Naive thymus-derived CD8-positive, alpha-beta T cell (primary cell): ENCODE measurements around the gene HOXA9. TPM values are rescaled to one million over a fixed set of nuclear protein-coding genes. Genes with fewer than 3 reads are reported as not detected.
A peak's percentile ranks its signal among the peaks of the same experiment; 100 is the strongest.

ENCODE experiments used
- ATAC-seq, 2 donors: fragments of 150-1000 bp; cut with Tn5 transposase in 1 of 2; sonication (Bioruptor Pico), chemical (Tn5 transposase) in 1 of 2; 1 replicate in 1 of 2; 2 replicates in 1 of 2; pipeline ENCODE4 v1.10.0; 2021; ENCODE audit warnings: mild to moderate bottlenecking in 2 of 2, moderate library complexity in 2 of 2
- POLR2A ChIA-PET: fragments of 350-600 bp; sonication (Branson Sonifier 250); formaldehyde crosslinking; loops from one replicate; lab custom pipeline; 2021; ENCODE audit warnings: antibody characterized with exemption; lab: Charles Lee
- DNase-seq, 10 donors: peaks; one replicate each; pipeline versions ENCODE4 v3.0.0 to v3.0.0-alpha.2; 2020 to 2022
- H3K27ac Mint-ChIP-seq, 10 donors: one replicate each; pipeline ENCODE4 v1.8.0; 2020 to 2022; ENCODE audit warnings: mild to moderate bottlenecking in 10 of 10, mixed read lengths in 10 of 10, moderate library complexity in 4 of 10, inconsistent platforms in 1 of 10
- H3K27me3 Mint-ChIP-seq, 5 donors: one replicate each; pipeline ENCODE4 v1.8.0; 2021 to 2022; ENCODE audit warnings: mixed read lengths in 5 of 5
- H3K36me3 Mint-ChIP-seq, 3 donors: one replicate each; pipeline ENCODE4 v1.8.0; 2020 to 2022; ENCODE audit warnings: mixed read lengths in 3 of 3, mild to moderate bottlenecking in 2 of 3, inconsistent platforms in 1 of 3
- H3K4me1 Mint-ChIP-seq, 4 donors: one replicate each; pipeline ENCODE4 v1.8.0; 2021 to 2022; ENCODE audit warnings: mixed read lengths in 4 of 4
- H3K4me3 Mint-ChIP-seq, 10 donors: one replicate each; pipeline ENCODE4 v1.8.0; 2020 to 2022; ENCODE audit warnings: mild to moderate bottlenecking in 10 of 10, mixed read lengths in 10 of 10, moderate library complexity in 6 of 10, inconsistent platforms in 1 of 10
- H3K9me3 Mint-ChIP-seq, 9 donors: one replicate each; pipeline ENCODE4 v1.8.0; 2020 to 2022; ENCODE audit warnings: mixed read lengths in 9 of 9, mild to moderate bottlenecking in 3 of 9, inconsistent platforms in 1 of 9, moderate library complexity in 1 of 9
- polyA plus RNA-seq, 3 donors: library from polyadenylated mRNA; unstranded; fragments of 300-500 nt; fragmentation: Illumina TruSeq; gene quantifications; one replicate each; pipeline ENCODE4 v1.2.3, GENCODE V29; 2021
- total RNA-seq, 8 experiments: library from RNA in 2 of 8; stranded (reverse) in 2 of 8; gene quantifications; one replicate each; pipeline ENCODE4 v1.2.3 and lab custom pipeline; 2021 to 2026

Gene HOXA9
- total and polyA plus RNA-seq, 5 experiments from 2014 or later, result 0.16 TPM; not detected in 4

DNA sequence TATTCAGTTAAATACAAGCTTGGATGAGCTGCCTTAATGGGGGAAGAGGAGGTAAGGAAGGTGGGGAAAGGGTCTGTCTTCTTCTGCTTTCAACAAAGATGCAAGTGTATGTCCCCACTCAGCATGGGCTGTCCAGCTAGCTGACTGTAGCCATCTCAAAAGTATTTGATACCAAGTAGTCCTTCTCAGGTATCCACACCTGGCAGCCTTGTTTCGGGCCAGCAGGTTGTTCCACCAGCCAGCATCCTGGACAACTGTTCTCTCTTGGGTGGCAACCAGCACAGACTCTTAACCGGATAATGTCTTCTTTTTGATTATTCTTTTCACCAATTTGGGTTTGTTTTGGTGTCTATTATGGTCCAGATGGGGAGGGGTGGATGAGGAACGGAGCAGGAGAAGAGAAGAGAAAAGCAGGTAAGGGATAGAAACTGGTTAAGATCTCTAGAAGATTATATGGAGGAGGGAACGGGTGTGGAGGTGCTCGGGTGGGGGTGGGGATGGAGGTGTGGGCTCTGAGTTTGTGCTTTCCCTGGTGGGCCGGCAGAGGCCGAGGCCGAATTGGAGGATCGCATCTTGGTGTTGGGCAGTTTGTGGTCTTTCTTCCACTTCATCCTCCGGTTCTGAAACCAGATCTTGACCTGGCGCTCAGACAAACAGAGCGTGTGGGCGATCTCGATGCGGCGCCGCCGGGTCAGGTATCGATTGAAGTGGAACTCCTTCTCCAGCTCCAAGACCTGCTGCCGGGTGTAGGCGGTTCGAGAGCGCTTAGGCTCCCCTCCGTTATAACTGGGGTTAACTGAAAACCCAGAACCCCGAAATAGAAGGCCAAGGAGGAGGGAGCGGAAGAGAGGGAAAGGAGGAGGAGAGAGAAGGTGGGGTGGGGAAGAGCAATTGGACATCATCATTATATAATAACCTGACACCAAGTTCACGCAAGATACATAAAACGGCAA, 36.3 kb downstream of the HOXA9 start:
- no peak for DNase-seq
- Mint-ChIP-seq H3K36me3 (no peaks in the 10 kb centered on the region), H3K4me3 (peak overlapping the region; percentile 22 to 68 (median 52)), H3K9me3 (no peaks in the 10 kb centered on the region), H3K27ac (peak overlapping the region in 2 of 10 donors; percentile 8 to 74), H3K27me3 (peaks cover 12 to 69% (median 35%) of the 10 kb centered on the region in 5 donors), H3K4me1 (peaks cover 0 to 5% (median 2%) of the 10 kb centered on the region in 4 donors)
- POLR2A ChIA-PET, result interaction anchor here (0.8 kb wide), 1 partner anchor 32 kb away, joined by 3 read pairs; no protein-coding TSS in a partner anchor
- no peak for ATAC-seq

DNA sequence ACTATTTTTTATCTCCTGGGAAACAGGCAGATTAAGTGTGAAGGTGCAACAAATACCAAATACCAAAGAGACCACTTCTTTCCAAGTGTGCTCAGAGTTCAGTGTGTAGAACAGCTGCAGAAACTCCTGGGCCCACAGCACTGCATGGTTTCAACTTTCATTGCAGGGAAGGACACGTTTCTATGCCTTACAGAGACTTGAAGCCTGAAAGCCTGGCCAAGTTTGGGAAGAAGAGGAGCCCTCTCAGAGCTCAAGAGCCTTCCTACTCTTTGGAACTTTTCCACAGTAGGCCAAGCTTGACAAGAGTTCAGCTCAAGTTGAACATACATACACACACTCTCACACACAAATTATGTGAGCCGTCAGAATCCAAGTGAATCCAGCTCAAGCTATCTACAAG, 37.3 kb downstream of the HOXA9 start:
- H3K4me3 Mint-ChIP-seq, result no peak overlapping the region

DNA sequence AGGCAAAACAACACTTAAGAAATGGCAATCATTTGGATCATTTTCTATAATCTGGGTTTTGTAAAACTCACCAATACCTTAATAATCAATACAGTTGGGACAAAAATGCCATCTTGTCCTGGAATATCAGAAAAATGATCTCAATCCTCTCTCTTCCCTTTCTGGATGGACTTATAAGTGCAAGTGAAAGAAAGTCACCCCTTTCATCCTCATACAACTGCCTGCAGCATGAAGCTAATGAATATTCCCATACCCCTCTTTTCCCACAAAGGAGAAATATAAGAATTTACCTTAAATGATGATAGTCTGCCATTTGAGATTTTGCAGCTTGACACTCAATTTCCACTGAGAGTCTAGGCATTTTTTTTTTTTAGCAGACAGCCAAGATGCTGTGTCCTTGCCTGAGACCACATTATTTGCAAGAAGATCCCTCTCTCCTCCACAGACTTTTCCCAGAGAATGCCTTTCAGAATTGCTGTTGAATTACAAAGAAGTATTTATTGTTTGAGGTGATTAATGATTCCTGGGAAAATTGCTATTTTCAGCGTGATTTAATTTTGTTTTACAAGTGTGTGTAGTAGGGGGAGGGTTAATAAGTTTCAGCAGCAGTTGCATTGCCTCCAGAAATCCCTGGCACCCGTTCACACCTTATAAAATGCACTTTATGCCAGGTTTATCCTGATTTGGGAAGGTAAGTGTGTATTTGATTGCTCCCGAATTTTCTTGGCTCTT, 38.6 kb downstream of the HOXA9 start:
- Mint-ChIP-seq H3K4me3 (no peak overlapping the region), H3K9me3 (no peaks in the 10 kb centered on the region), H3K36me3 (no peaks in the 10 kb centered on the region), H3K4me1 (peaks cover 0 to 5% (median 2%) of the 10 kb centered on the region in 4 donors), H3K27ac (no peak overlapping the region), H3K27me3 (peaks cover 8 to 55% (median 27%) of the 10 kb centered on the region in 5 donors)
- ATAC-seq (no peak), DNase-seq (no peak)
- POLR2A ChIA-PET, result no interaction called here

More for the DNA sequence above, 37.3 kb downstream of the HOXA9 start:
- ATAC-seq (no peak), DNase-seq (no peak)
- Mint-ChIP-seq H3K27me3 (peaks cover 10 to 66% (median 28%) of the 10 kb centered on the region in 5 donors), H3K27ac (no peak overlapping the region), H3K4me1 (peaks cover 0 to 5% (median 2%) of the 10 kb centered on the region in 4 donors), H3K9me3 (no peaks in the 10 kb centered on the region), H3K36me3 (no peaks in the 10 kb centered on the region)
- POLR2A ChIA-PET, result no interaction called here

DNA sequence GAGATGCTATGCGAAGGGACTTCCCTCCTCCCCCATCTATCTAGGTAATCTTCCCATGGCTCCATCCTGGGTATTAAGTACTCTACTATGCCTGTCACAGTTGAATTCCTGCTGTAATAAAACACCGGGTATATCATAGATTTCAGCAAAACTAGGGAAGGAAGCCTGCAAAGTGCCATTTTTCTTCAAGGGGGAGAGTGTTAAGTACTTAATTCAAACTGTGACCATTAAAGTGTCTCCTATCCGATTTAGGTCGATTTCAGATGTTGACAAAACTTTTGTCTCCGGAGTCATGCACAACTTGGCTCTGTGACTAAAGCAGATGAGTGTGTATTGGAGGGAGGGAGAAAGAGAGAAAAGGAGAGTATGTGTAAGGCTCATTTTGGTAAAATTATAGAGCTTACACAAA, 39.3 kb downstream of the HOXA9 start:
- no peaks in the 10 kb centered on the region for H3K36me3 Mint-ChIP-seq
- no peak for ATAC-seq
- H3K4me1 Mint-ChIP-seq, result no peaks in the 10 kb centered on the region
- no peaks in the 10 kb centered on the region for H3K9me3 Mint-ChIP-seq
- POLR2A ChIA-PET, result no interaction called here
- H3K27me3 Mint-ChIP-seq, result peaks cover 6 to 53% (median 21%) of the 10 kb centered on the region in 5 donors
- no peak for DNase-seq
- no peak overlapping the region for H3K27ac Mint-ChIP-seq
- no peak overlapping the region for H3K4me3 Mint-ChIP-seq

DNA sequence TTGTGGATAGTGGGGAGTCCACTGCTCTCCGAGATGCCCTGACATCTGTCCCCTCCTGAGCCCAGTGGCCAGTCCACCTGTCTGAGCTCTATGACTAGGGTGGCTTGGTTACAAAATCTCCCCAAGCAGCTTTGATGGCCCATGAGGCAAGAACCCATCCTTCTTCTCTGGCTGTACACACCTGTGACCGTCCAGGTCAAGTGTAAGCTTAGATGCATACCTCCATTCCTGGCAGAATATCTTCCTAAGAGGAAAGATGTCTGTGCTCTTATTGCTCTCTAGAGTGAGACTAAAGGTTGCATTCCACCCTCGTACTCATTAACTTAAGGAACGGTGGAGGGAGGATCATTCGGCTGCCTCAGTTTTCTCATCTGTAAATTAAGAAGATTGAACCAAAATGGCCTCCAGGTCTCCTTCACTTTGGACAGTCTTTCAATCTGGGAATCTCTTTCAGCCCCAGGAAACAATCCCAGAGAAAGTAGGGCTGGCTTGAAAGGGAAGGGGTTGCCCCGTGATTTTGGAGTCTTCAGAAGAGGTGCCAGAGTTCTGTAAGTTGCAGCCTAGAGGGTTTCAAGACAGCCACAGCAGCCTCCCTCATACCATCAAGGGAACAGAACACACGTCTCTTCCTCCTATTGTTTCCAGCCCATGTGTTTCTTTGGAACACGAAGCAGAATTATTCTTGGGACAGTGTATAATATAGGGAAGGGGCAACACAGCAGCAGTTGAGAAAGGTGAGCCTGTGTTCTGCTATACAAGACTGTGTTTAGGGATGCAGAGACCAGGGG, 40.2 kb downstream of the HOXA9 start:
- no peaks in the 10 kb centered on the region for H3K9me3 Mint-ChIP-seq

DNA sequence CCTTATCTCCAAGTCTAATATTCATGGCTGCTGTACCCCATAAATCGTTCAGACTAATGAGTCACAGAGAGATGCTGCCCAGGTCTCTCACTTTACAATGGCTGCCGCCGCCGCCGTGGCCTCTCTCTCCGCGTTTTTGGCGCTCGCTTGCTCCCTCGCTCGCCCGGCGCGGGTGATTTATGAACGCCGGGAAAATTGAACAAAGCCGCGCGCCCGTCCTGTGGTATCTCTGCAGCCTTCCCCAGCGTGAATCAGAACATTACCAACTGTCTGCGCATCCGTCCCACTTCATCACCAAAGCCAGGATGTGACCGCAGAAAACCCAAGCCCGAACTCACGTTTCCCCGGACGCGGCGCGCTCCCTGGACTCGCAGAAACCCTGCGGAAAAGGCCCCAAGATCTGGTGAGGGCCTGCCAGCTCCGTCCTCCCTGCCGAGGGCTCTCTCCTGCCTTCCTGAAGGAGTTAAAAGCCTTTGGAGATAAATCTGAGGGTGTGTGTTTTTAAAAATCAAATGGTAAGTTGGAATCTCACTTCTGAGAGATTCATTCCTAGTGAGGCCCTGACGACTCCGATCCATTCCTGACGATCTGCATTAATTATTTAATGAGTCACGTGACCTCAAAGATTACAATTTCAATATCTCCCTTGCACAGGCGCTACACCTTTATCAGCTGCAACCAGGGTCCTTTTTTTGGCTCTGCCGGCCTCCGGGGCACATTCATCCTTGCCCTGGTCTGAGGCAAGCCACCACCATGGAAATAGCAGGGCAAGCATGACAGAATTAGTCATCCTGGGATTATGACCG, 41.0 kb downstream of the HOXA9 start:
- no peak overlapping the region for H3K27ac Mint-ChIP-seq
- ATAC-seq (no peak), DNase-seq (no peak)
- no peaks in the 10 kb centered on the region for H3K36me3 Mint-ChIP-seq
- POLR2A ChIA-PET, result no interaction called here
- no peak overlapping the region for H3K4me3 Mint-ChIP-seq
- H3K4me1 Mint-ChIP-seq, result no peaks in the 10 kb centered on the region
- H3K9me3 Mint-ChIP-seq, result no peaks in the 10 kb centered on the region
- peaks cover 6 to 51% (median 21%) of the 10 kb centered on the region in 5 donors for H3K27me3 Mint-ChIP-seq

More for the DNA sequence above, 40.2 kb downstream of the HOXA9 start:
- DNase-seq, result no peak
- Mint-ChIP-seq H3K36me3 (no peaks in the 10 kb centered on the region), H3K27ac (no peak overlapping the region), H3K27me3 (peaks cover 6 to 53% (median 21%) of the 10 kb centered on the region in 5 donors), H3K4me1 (no peaks in the 10 kb centered on the region), H3K4me3 (no peak overlapping the region)
- ATAC-seq, result no peak
- POLR2A ChIA-PET, result no interaction called here

DNA sequence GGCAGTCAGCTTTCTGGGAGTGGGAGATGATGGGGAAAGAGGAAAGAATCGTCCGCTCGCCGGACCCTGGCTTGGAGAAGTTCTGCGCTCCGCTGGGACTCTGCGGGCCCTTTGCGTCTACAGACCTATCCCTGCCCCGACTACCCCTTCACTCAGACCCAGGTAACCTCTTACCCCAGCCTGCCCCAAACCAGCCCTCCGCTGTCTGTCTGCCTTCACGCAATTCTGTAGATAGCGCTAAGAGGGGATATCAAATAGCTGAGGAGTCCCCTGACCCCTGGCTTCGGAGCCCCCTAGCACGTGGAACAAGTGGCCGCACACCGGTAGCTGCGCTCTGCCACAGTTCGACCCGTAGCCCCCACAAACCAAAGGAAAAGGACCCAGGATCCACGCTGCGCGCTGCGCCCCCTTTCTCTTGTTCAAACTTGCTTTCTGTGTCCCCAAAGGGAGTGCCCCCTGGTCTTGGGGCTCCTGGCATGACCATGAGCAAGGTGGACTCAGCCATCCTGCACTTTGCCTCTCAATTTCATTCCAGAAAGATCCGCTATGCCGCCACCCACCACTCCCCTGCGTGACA, 41.8 kb downstream of the HOXA9 start:
- POLR2A ChIA-PET, result no interaction called here
- peaks cover 3 to 44% (median 18%) of the 10 kb centered on the region in 5 donors for H3K27me3 Mint-ChIP-seq
- H3K36me3 Mint-ChIP-seq, result no peaks in the 10 kb centered on the region
- H3K4me1 Mint-ChIP-seq, result no peaks in the 10 kb centered on the region
- DNase-seq, result no peak
- no peaks in the 10 kb centered on the region for H3K9me3 Mint-ChIP-seq
- no peak for ATAC-seq
- H3K27ac Mint-ChIP-seq, result no peak overlapping the region
- no peak overlapping the region for H3K4me3 Mint-ChIP-seq

DNA sequence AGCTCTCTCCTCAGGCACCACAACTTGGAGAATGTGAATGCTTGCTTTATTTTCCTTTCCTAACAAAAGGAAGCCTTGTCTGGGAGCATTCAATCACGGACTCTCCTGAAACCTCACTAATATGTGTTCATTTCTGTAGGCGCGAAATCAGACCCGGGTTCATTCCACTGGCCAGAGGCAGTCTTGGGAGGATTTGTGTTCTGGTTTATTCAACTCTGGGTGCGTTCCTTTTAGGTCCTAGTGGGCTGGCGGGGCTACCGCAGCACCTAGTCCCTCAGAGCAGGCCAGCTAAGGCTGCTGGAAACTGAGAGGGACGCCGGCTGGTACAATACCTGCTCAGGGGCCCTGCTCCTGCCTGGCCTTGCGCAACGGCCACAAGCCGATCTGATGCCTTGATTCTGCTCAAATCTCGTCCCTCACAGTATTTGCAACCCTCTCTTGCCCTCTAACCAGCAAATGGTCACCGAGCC, 42.3 kb downstream of the HOXA9 start:
- ATAC-seq, result no peak
- H3K27ac Mint-ChIP-seq, result no peak overlapping the region
- no peak for DNase-seq
- peaks cover 3 to 39% (median 23%) of the 10 kb centered on the region in 5 donors for H3K27me3 Mint-ChIP-seq
- H3K36me3 Mint-ChIP-seq, result no peaks in the 10 kb centered on the region
- no peak overlapping the region for H3K4me3 Mint-ChIP-seq
- H3K9me3 Mint-ChIP-seq, result no peaks in the 10 kb centered on the region
- H3K4me1 Mint-ChIP-seq, result no peaks in the 10 kb centered on the region
- POLR2A ChIA-PET, result no interaction called here

DNA sequence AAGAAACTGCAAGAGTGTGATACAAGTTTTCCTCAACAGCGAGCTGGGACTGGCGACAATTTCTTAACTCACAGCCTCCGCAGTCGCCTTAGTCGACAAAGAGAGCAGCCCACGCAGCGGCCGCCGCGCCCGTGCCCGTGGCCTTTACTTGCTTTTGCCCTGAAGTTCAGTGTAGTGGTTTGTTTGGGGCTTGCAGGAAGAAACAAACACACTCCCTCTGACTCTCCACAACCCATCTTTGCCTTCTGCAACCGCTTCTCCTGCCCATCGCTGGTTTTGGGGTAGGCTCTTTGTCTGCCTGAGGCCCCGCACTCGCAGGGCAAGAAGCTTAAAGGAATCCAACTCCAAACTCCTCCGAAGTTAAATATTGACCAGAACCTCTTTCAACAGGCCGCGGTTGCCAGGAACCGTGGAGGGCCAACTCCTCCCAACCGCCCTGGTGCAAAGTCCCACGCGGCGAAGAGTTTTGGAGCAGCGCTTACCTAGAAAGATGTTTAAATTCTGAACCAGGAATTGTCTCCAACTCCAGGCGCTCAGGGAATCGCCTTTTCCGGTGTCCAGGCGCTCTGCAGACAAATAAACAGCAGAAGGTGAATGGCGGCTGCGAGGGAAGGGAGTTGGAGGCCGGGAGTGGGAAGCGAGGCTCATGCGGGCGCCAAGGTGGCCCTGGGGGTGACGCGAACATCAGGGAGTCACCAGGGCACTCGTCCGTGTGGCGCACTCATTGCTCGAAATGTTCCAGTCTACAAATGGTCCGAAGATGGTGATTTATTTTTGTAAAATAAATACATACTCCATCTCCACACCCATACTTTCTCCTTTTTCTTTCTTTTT, 43.0 kb downstream of the HOXA9 start:
- DNase-seq, result no peak
- Mint-ChIP-seq H3K27ac (no peak overlapping the region), H3K27me3 (peaks cover 3 to 32% (median 18%) of the 10 kb centered on the region in 5 donors), H3K4me3 (no peak overlapping the region), H3K36me3 (no peaks in the 10 kb centered on the region), H3K9me3 (no peaks in the 10 kb centered on the region), H3K4me1 (no peaks in the 10 kb centered on the region)
- POLR2A ChIA-PET, result no interaction called here
- no peak for ATAC-seq

DNA sequence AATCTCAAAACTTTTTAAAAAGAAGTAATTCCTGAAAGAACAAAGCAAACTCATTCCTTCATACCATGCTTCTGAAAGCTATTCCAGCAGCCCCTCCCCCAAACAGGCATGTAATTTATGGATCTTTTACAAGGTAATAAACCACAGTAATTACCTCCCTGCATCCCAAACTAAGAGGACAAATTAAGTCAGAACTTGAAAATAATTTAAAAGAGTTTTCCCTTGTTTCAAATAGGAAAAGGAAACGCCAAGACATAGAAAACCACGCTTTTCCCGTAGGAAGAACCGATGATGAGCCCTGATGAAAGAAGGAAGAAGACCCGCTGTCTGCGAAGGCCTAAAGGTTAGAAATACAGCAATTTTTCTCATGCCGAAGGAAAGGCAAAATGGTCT, 43.7 kb downstream of the HOXA9 start:
- POLR2A ChIA-PET, result interaction anchor here (0.8 kb wide), 1 partner anchor 44 kb away, joined by 3 read pairs; no protein-coding TSS in a partner anchor
- DNase-seq (no peak), ATAC-seq (no peak)
- Mint-ChIP-seq H3K4me1 (no peaks in the 10 kb centered on the region), H3K36me3 (no peaks in the 10 kb centered on the region), H3K27me3 (peaks cover 2 to 30% (median 16%) of the 10 kb centered on the region in 5 donors), H3K4me3 (no peak overlapping the region), H3K9me3 (no peaks in the 10 kb centered on the region), H3K27ac (no peak overlapping the region)

DNA sequence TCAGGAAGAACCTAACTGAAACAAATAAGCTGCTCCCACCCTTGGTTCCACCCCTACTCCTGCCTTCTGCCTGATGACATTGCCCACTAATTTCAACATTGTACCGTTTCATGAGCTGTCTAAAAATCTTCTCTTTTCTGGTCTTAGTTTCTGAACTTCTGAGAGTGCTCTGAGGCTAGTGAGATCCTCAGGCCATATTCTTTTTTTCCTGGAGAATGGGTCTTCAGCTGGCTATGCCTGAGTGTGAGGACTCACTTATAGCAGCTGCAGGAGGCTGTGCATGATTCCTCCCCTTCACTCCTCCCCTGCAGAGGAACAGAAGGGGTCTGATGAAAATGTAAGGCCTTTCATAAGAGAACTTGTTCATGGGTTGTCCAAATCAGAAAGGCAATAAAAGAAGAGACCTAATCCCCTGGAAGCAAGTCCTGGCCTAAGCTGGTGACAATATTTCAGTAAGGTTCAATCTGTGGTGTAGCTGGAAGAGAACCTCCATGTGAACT, 45.9 kb downstream of the HOXA9 start:
- no peaks in the 10 kb centered on the region for H3K4me1 Mint-ChIP-seq
- no peaks in the 10 kb centered on the region for H3K9me3 Mint-ChIP-seq
- no peak overlapping the region for H3K4me3 Mint-ChIP-seq
- H3K27ac Mint-ChIP-seq, result no peak overlapping the region
- H3K27me3 Mint-ChIP-seq, result peaks cover 0 to 14% (median 3%) of the 10 kb centered on the region in 5 donors
- H3K36me3 Mint-ChIP-seq, result no peaks in the 10 kb centered on the region
- ATAC-seq, result no peak
- no peak for DNase-seq
- POLR2A ChIA-PET, result no interaction called here
